HCT116 (cell line): ENCODE data around the gene DNAAF8.

ENCODE experiments used
- CTCF ChIP-seq, 3 experiments: fragments of 200-600 bp in 1 of 3; sonication (generic) in 1 of 3; IDR thresholded peaks in 2 of 3; conservative IDR thresholded peaks in 1 of 3; 2 replicates each; pipeline ENCODE4 v1.5.1; 2012 to 2017; ENCODE audit warnings: low read depth in 2 of 3, low read length in 2 of 3, antibody characterized with exemption in 1 of 3, borderline replicate concordance in 1 of 3, control low read depth in 1 of 3, mild to moderate bottlenecking in 1 of 3, mixed read lengths in 1 of 3, mixed run types in 1 of 3, moderate library complexity in 1 of 3; ENCODE audit not compliant: insufficient read depth in 1 of 3
- EZH2 ChIP-seq: fragments of 200-600 bp; sonication (generic); IDR thresholded peaks from 2 replicates; pipeline ENCODE4 v1.6.1; 2017; ENCODE audit warnings: antibody characterized with exemption, mixed run types
- MAX ChIP-seq: IDR thresholded peaks from 2 replicates; pipeline ENCODE4 v1.6.1; 2012
- POLR2A ChIP-seq: IDR thresholded peaks from 2 replicates; pipeline ENCODE4 v1.7.0; 2011; ENCODE audit warnings: borderline replicate concordance; ENCODE audit not compliant: insufficient read depth, insufficient read length; ENCODE audit errors: extremely low read depth
- POLR2AphosphoS5 ChIP-seq: IDR thresholded peaks from 2 replicates; pipeline ENCODE4 v1.6.1; 2011; ENCODE audit warnings: mild to moderate bottlenecking, low read depth, low read length, moderate library complexity
- RAD21 ChIP-seq: IDR thresholded peaks from 2 replicates; pipeline ENCODE4 v1.6.1; 2012; ENCODE audit warnings: low read depth, mild to moderate bottlenecking
- REST ChIP-seq: IDR thresholded peaks from 2 replicates; pipeline ENCODE4 v1.6.1; 2012; ENCODE audit warnings: low read depth
- SIN3A ChIP-seq: IDR thresholded peaks from 2 replicates; pipeline ENCODE4 v1.6.1; 2012; ENCODE audit warnings: low read depth
- SP1 ChIP-seq: IDR thresholded peaks from 2 replicates; pipeline ENCODE4 v1.6.1; 2012; ENCODE audit warnings: low read depth
- SRF ChIP-seq: IDR thresholded peaks from 2 replicates; pipeline ENCODE4 v1.6.1; 2012; ENCODE audit warnings: low read depth
- YY1 ChIP-seq: IDR thresholded peaks from 2 replicates; pipeline ENCODE4 v1.6.1; 2011; ENCODE audit warnings: low read length, low read depth, moderate library complexity, mild to moderate bottlenecking; ENCODE audit not compliant: insufficient replicate concordance; ENCODE audit errors: extremely low read depth
- ZFX ChIP-seq: fragments of 450-650 bp; IDR thresholded peaks from 2 replicates; pipeline ENCODE4 v1.6.1; 2017
- ZNF274 ChIP-seq: fragments of 200-500 bp; sonication (Bioruptor generic); IDR thresholded peaks from 2 replicates; pipeline ENCODE4 v1.6.1; 2014; ENCODE audit warnings: mild to moderate bottlenecking, low read depth, low read length, inconsistent platforms

- TF ChIP-seq CTCF (IDR thresholded peaks at IDR 0.05 in 2 of 3, conservative IDR thresholded peaks at IDR 0.05 in 1 of 3; ENCODE audit: borderline replicate concordance in 1 of 3, insufficient read depth in 1 of 3, low read depth in 2 of 3, low read length in 2 of 3) (no peak), POLR2A (no peak), SIN3A (no peak), RAD21 (no peak), SP1 (no peak), ZFX (no peak), ZNF274 (no peak), SRF (no peak), EZH2 (no peak), MAX (no peak), REST (no peak), YY1 (no peak), POLR2AphosphoS5 (no peak)
These were observed 36.5 kb upstream of the DNAAF8 start for GRCh38 chr16:4697848-4698291.
